Endothelial cell of umbilical vein (primary cell): ENCODE measurements around the gene CKAP2. TPM values are rescaled to one million over a fixed set of nuclear protein-coding genes. Genes with fewer than 3 reads are reported as not detected.

ENCODE experiments used
- BruUV-seq: library from RNA; stranded (reverse); fragments of 400-500 nt; replicated peaks from 2 replicates; lab custom pipeline; 2021; lab: Mats Ljungman, UMichigan
- CTCF ChIA-PET: fragments of 300-600, 350-600 bp; sonication (Branson Sonifier 250); formaldehyde crosslinking; loops from one replicate; lab custom pipeline; 2021; ENCODE audit warnings: antibody characterized with exemption, inconsistent platforms; lab: Charles Lee
- POLR2A ChIA-PET: fragments of 300-600, 350-600 bp; sonication (Branson Sonifier 250); formaldehyde crosslinking; loops from one replicate; lab custom pipeline; 2021; ENCODE audit warnings: antibody characterized with exemption, inconsistent platforms; lab: Charles Lee
- DNase-seq: peaks from one replicate; pipeline ENCODE4 v3.0.0-alpha.2; 2011; ENCODE audit warnings: low read depth, low spot score
- FAIRE-seq: peaks from 2 replicates; lab custom pipeline; 2011; peaks lifted over from hg19 to GRCh38; lab: Jason Lieb, UNC
- H2AFZ ChIP-seq: 2 replicates; pipeline ENCODE4 v1.6.0; 2012; ENCODE audit warnings: low read depth, low read length, control low read depth, inconsistent platforms
- H3K27ac ChIP-seq: 2 replicates; pipeline ENCODE4 v1.5.1; 2011; ENCODE audit warnings: low read depth, mild to moderate bottlenecking, control low read depth, low read length, moderate library complexity; ENCODE audit not compliant: insufficient read depth
- H3K27me3 ChIP-seq, 2 experiments: 2 replicates each; pipeline versions ENCODE4 v1.6.0 to v1.6.1; 2011; ENCODE audit warnings: low read length in 2 of 2, mixed read lengths in 1 of 2; ENCODE audit not compliant: control insufficient read depth in 2 of 2, insufficient read depth in 2 of 2
- H3K36me3 ChIP-seq, 2 experiments: 2 replicates in 1 of 2; 3 replicates in 1 of 2; pipeline ENCODE4 v1.5.1; 2011; ENCODE audit warnings: low read length in 2 of 2, mild to moderate bottlenecking in 1 of 2, moderate library complexity in 1 of 2; ENCODE audit not compliant: control insufficient read depth in 2 of 2, insufficient read depth in 2 of 2; ENCODE audit errors: extremely low read depth in 1 of 2
- H3K4me1 ChIP-seq: 3 replicates; pipeline ENCODE4 v1.5.1; 2011; ENCODE audit warnings: mild to moderate bottlenecking, low read length; ENCODE audit not compliant: control insufficient read depth, insufficient read depth; ENCODE audit errors: extremely low read depth
- H3K4me2 ChIP-seq: 2 replicates; pipeline ENCODE4 v1.6.1; 2011; ENCODE audit warnings: low read length, control low read depth, mixed read lengths; ENCODE audit not compliant: insufficient read depth
- H3K4me3 ChIP-seq, 3 experiments: fragments of 200-600 bp in 1 of 3; sonication (generic), shearing (Covaris generic) in 1 of 3; replicated peaks in 1 of 3; 2 replicates each; pipeline ENCODE4 v1.5.1; 2011 to 2016; ENCODE audit warnings: control low read depth in 3 of 3, low read length in 3 of 3, mild to moderate bottlenecking in 2 of 3, inconsistent platforms in 1 of 3, low read depth in 1 of 3, moderate library complexity in 1 of 3; ENCODE audit not compliant: insufficient read depth in 1 of 3
- H3K79me2 ChIP-seq: 2 replicates; pipeline ENCODE4 v1.6.0; 2012; ENCODE audit warnings: low read length, inconsistent platforms; ENCODE audit not compliant: control insufficient read depth, insufficient read depth
- H3K9ac ChIP-seq: replicated peaks from 2 replicates; pipeline ENCODE3; 2011; ENCODE audit warnings: low read length, control low read depth; ENCODE audit not compliant: insufficient read depth; ENCODE audit errors: extremely low read depth
- H3K9me1 ChIP-seq: replicated peaks from 3 replicates; pipeline ENCODE4 v1.6.0; 2011; ENCODE audit warnings: mild to moderate bottlenecking, low read length; ENCODE audit not compliant: control insufficient read depth, insufficient read depth; ENCODE audit errors: extremely low read depth
- H3K9me3 ChIP-seq: replicated peaks from 2 replicates; pipeline ENCODE4 v1.5.1; 2012; ENCODE audit warnings: low read length, inconsistent platforms; ENCODE audit not compliant: control insufficient read depth, insufficient read depth
- H4K20me1 ChIP-seq: replicated peaks from 2 replicates; pipeline ENCODE3; 2011; ENCODE audit warnings: mild to moderate bottlenecking, low read length; ENCODE audit not compliant: control insufficient read depth, insufficient read depth; ENCODE audit errors: extremely low read depth
- CTCF ChIP-seq, 2 donors: IDR thresholded peaks; 1 replicate in 1 of 2; 2 replicates in 1 of 2; pipeline ENCODE4 v1.5.1; 2011; ENCODE audit warnings: low read length in 2 of 2, mild to moderate bottlenecking in 2 of 2, moderate library complexity in 2 of 2, control low read depth in 1 of 2, inconsistent platforms in 1 of 2, low read depth in 1 of 2; ENCODE audit not compliant: insufficient read depth in 1 of 2; ENCODE audit errors: extremely low read depth in 1 of 2
- EZH2 ChIP-seq: IDR thresholded peaks from 2 replicates; pipeline ENCODE4 v1.6.1; 2012; ENCODE audit warnings: borderline replicate concordance, low read depth, mild to moderate bottlenecking, moderate library complexity, low read length, inconsistent platforms; ENCODE audit not compliant: severe bottlenecking
- FOS ChIP-seq: IDR thresholded peaks from 2 replicates; pipeline ENCODE4 v1.6.1; 2011; ENCODE audit warnings: mild to moderate bottlenecking, low read length, moderate library complexity, borderline replicate concordance; ENCODE audit not compliant: insufficient read depth
- GATA2 ChIP-seq: IDR thresholded peaks from 2 replicates; pipeline ENCODE4 v1.7.0; 2011; ENCODE audit warnings: low read depth, mild to moderate bottlenecking, moderate library complexity, mixed read lengths, low read length; ENCODE audit not compliant: insufficient read length, insufficient read depth
- JUN ChIP-seq: IDR thresholded peaks from 2 replicates; pipeline ENCODE4 v1.6.1; 2011; ENCODE audit warnings: borderline replicate concordance, low read depth; ENCODE audit not compliant: insufficient read length, insufficient read depth
- MAX ChIP-seq: IDR thresholded peaks from 2 replicates; pipeline ENCODE4 v1.6.1; 2011; ENCODE audit not compliant: insufficient read depth, insufficient read length
- MYC ChIP-seq: IDR thresholded peaks from one replicate; pipeline ENCODE4 v1.6.1; 2011; ENCODE audit warnings: mild to moderate bottlenecking, low read depth, low read length
- POLR2A ChIP-seq: IDR thresholded peaks from 2 replicates; pipeline ENCODE4 v1.6.1; 2012; ENCODE audit warnings: low read depth, mild to moderate bottlenecking, control low read depth, low read length
- POLR2AphosphoS5 ChIP-seq: IDR thresholded peaks from 2 replicates; pipeline ENCODE4 v1.6.1; 2012; ENCODE audit warnings: low read depth, mild to moderate bottlenecking, control low read depth, low read length, moderate library complexity; ENCODE audit not compliant: insufficient read depth
- dilution Hi-C: fragments of 300-500 bp; cut with MboI; formaldehyde crosslinking; loops from one replicate; pipeline ENCODE4 v1.15.0; 2019; ENCODE audit warnings: low sequenced_read_pairs; ENCODE audit not compliant: extremely low pct_ligation_motif_present
- intact Hi-C: fragments of 100-400 bp; cut with micrococcal nuclease; formaldehyde crosslinking; loops from one replicate; pipeline ENCODE4 v1.10.0; 2022
- polyA plus RNA-seq, 4 experiments: library from polyadenylated mRNA; depleted of rRNA in 3 of 4; stranded (reverse) in 3 of 4; unstranded in 1 of 4; fragments of >200 nt; gene quantifications; 2 replicates each; pipeline versions ENCODE4 v1.2.1 to v1.2.3, GENCODE V29; 2011 to 2012; ENCODE audit warnings: missing spikeins in 1 of 4
- total RNA-seq: library from RNA; stranded (reverse); gene quantifications from 2 replicates; pipeline ENCODE4 v1.2.3, GENCODE V29; 2021

CKAP2 gene
- total and polyA plus RNA-seq, 2 donors (not counting 3 experiments of a cell fraction or from before 2014, with no cell fraction given): 9.2 to 72.1 TPM

- BruUV-seq: no TSS peak
- H3K79me2 ChIP-seq: peaks cover 42% of the 10 kb centered on the region
- no peak overlapping the region for H3K27ac ChIP-seq
- H3K4me1 ChIP-seq: peaks cover 37% of the 10 kb centered on the region
- H3K9me1 ChIP-seq: no peaks in the 10 kb centered on the region
- H4K20me1 ChIP-seq: no peaks in the 10 kb centered on the region
- intact Hi-C loops (loop anchor here (10.0 kb wide), 2 partner anchors 298 to 648 kb away; partner anchors contain the start of genes DHRS12 and NEK3), dilution Hi-C loops (no loop called here)
- no peak overlapping the region for H2AFZ ChIP-seq
- DNase-seq (no peak), FAIRE-seq (no peak)
- peaks cover 0 to under 1% of the 10 kb centered on the region in 2 experiments for H3K36me3 ChIP-seq
- H3K27me3 ChIP-seq: no peaks in the 10 kb centered on the region
- no peak overlapping the region for H3K9ac ChIP-seq
- no peak overlapping the region for H3K4me2 ChIP-seq
- H3K4me3 ChIP-seq: no peak overlapping the region
- ChIA-PET POLR2A (no interaction called here), CTCF (interaction anchor here (1.6 kb wide), 1 partner anchor 357 kb away, joined by 3 read pairs; no protein-coding TSS in a partner anchor)
- H3K9me3 ChIP-seq: no peaks in the 10 kb centered on the region
- TF ChIP-seq GATA2 (no peak), FOS (no peak), MYC (no peak), MAX (no peak)
Measured at GRCh38 chr13:52452470-52452869, 2.8 kb upstream of the CKAP2 start.

GRCh38 chr13:52454459-52454819 lies 839 bp upstream of the CKAP2 start:
- no peaks in the 10 kb centered on the region for H3K27me3 ChIP-seq
- FAIRE-seq (no peak), DNase-seq (peak; percentile 36)
- no peaks in the 10 kb centered on the region for H3K9me3 ChIP-seq
- H3K36me3 ChIP-seq: no peaks in the 10 kb centered on the region
- H3K4me2 ChIP-seq: peak overlapping the region; percentile 89
- H3K27ac ChIP-seq: peak overlapping the region; percentile 56
- POLR2A ChIA-PET: no interaction called here
- TF ChIP-seq POLR2A (no peak), POLR2AphosphoS5 (no peak), CTCF (IDR thresholded peaks at IDR 0.05; ENCODE audit: extremely low read depth in 1 of 2, insufficient read depth in 1 of 2, low read depth in 1 of 2, low read length in 2 of 2) (no peak), JUN (no peak), EZH2 (no peak), GATA2 (no peak), MAX (no peak), FOS (no peak), MYC (no peak)
- H3K79me2 ChIP-seq: peaks cover 39% of the 10 kb centered on the region
- no TSS peak for BruUV-seq
- intact Hi-C loops: loop anchor here (2.0 to 10.0 kb wide), 3 partner anchors 146 to 650 kb away; partner anchors contain the start of genes DHRS12 and NEK3
- CTCF ChIA-PET: no interaction called here
- peak overlapping the region; percentile 64 to 97 (median 88) for H3K4me3 ChIP-seq
- peaks cover 25% of the 10 kb centered on the region for H3K4me1 ChIP-seq
- H3K9ac ChIP-seq: peak overlapping the region; percentile 59
- H2AFZ ChIP-seq: peak overlapping the region; percentile 92
- H4K20me1 ChIP-seq: no peaks in the 10 kb centered on the region
- dilution Hi-C loops: no loop called here
- no peaks in the 10 kb centered on the region for H3K9me1 ChIP-seq
